GM21825 (cell line): ENCODE results near the gene POMP.
"Not testable (repeated sequence)": the region's sequence is repeated elsewhere in the genome, so short reads cannot be mapped to it uniquely, and the experiment has no call there.

Experiments
- ATAC-seq: cut with Tn5 transposase; IDR thresholded peaks from one replicate; pipeline ENCODE4 v1.9.1; 2021; ENCODE audit warnings: mild to moderate bottlenecking, moderate library complexity; ENCODE audit not compliant: unreplicated experiment

Gene POMP

GRCh38 chr13:28693605-28694491, 34.9 kb downstream of the POMP start:
- ATAC-seq, result not testable (repeated sequence)

- no peak for ATAC-seq
These were observed 38.5 kb downstream of the POMP start for GRCh38 chr13:28697441-28697840.

- no peak for ATAC-seq
These were observed 40.3 kb downstream of the POMP start for GRCh38 chr13:28699246-28699645.

GRCh38 chr13:28704282-28704681, 45.4 kb downstream of the POMP start:
- ATAC-seq, result no peak

GRCh38 chr13:28704919-28705318, 46.0 kb downstream of the POMP start:
- no peak for ATAC-seq

GRCh38 chr13:28705461-28706083, 46.6 kb downstream of the POMP start:
- no peak for ATAC-seq

GRCh38 chr13:28707629-28708427, 48.9 kb downstream of the POMP start:
- peak; percentile 98 for ATAC-seq

- no peak for ATAC-seq
These were observed 51.2 kb downstream of the POMP start for GRCh38 chr13:28710161-28710560.

- no peak for ATAC-seq
These were observed 55.7 kb downstream of the POMP start for GRCh38 chr13:28714651-28715050.

- no peak for ATAC-seq
These were observed 57.6 kb downstream of the POMP start for GRCh38 chr13:28716511-28716910.

- ATAC-seq, result no peak
These were observed 58.2 kb downstream of the POMP start for GRCh38 chr13:28717170-28717569.

GRCh38 chr13:28718196-28718542, 59.2 kb downstream of the POMP start:
- ATAC-seq, result no peak

GRCh38 chr13:28718543-28719226, 59.8 kb downstream of the POMP start, which contains the start of gene SLC46A3:
TSS of gene SLC46A3 (minus strand) at chr13:28718970. CDS start at chr13:28717998, 972 bp downstream.
- ATAC-seq, result peak; percentile 98

GRCh38 chr13:28719227-28720055, 60.5 kb downstream of the POMP start:
- no peak for ATAC-seq

GRCh38 chr13:28723806-28724205, 64.9 kb downstream of the POMP start:
- no peak for ATAC-seq

- ATAC-seq, result no peak
These were observed 66.2 kb downstream of the POMP start for GRCh38 chr13:28725046-28725610.
